ENCODE measurements around the gene SELENON.

Gene SELENON

GRCh38 chr1:25810341-25811299, 10.6 kb downstream of the SELENON start:
- DNase-seq: peak; percentile 74

GRCh38 chr1:25811384-25812082, 11.5 kb downstream of the SELENON start:
- DNase-seq: no peak

GRCh38 chr1:25813071-25813733, 13.2 kb downstream of the SELENON start:
- no peak for DNase-seq

- no peak for DNase-seq
These were observed 13.9 kb downstream of the SELENON start for GRCh38 chr1:25813734-25814471.

GRCh38 chr1:25814549-25815087, 14.6 kb downstream of the SELENON start:
- no peak for DNase-seq

- DNase-seq: no peak
These were observed 15.5 kb downstream of the SELENON start for GRCh38 chr1:25815208-25816111.

- no peak for DNase-seq
These were observed 16.2 kb downstream of the SELENON start for GRCh38 chr1:25816112-25816718.

GRCh38 chr1:25817840-25818501, 18.0 kb downstream of the SELENON start:
- no peak for DNase-seq

GRCh38 chr1:25818569-25818968, 18.6 kb downstream of the SELENON start:
- DNase-seq: no peak

- DNase-seq: peak; percentile 92
These were observed 19.7 kb downstream of the SELENON start, which contains the start of gene MTFR1L for GRCh38 chr1:25819491-25820246. MTFR1L (plus strand) TSS chr1:25819954; CDS start chr1:25823105, 3,151 bp downstream.

GRCh38 chr1:25820247-25821111, 20.5 kb downstream of the SELENON start:
- peak; percentile 77 for DNase-seq

GRCh38 chr1:25821112-25821476, 21.1 kb downstream of the SELENON start:
- DNase-seq: no peak

- no peak for DNase-seq
These were observed 21.7 kb downstream of the SELENON start for GRCh38 chr1:25821630-25822091.

- DNase-seq: no peak
These were observed 25.6 kb downstream of the SELENON start for GRCh38 chr1:25825605-25826004.

- no peak for DNase-seq
These were observed 26.6 kb downstream of the SELENON start for GRCh38 chr1:25826571-25826970.

- DNase-seq: no peak
These were observed 28.5 kb downstream of the SELENON start for GRCh38 chr1:25828491-25828890.

- no peak for DNase-seq
These were observed 29.1 kb downstream of the SELENON start for GRCh38 chr1:25829046-25829445.

GRCh38 chr1:25831569-25832196, 31.7 kb downstream of the SELENON start:
- no peak for DNase-seq
